KMS-11 (cell line): ENCODE measurements around the gene ACHE.

Experiments
- H2AFZ ChIP-seq: fragments of 200-600 bp; sonication (generic); 2 replicates; pipeline ENCODE4 v1.6.1; 2016; ENCODE audit warnings: antibody characterized with exemption, mixed run types, low read depth
- H3K27ac ChIP-seq: fragments of 200-600 bp; sonication (generic); 2 replicates; pipeline ENCODE4 v1.6.1; 2016; ENCODE audit warnings: mild to moderate bottlenecking, mixed run types
- H3K27me3 ChIP-seq: fragments of 200-600 bp; sonication (generic); 2 replicates; pipeline ENCODE4 v1.6.1; 2017; ENCODE audit warnings: mild to moderate bottlenecking, low read depth, mixed run types, moderate library complexity; ENCODE audit not compliant: insufficient read depth
- H3K36me3 ChIP-seq: fragments of 200-600 bp; sonication (generic); 2 replicates; pipeline ENCODE4 v1.6.1; 2017; ENCODE audit warnings: mild to moderate bottlenecking, mixed run types; ENCODE audit not compliant: insufficient read depth
- H3K4me1 ChIP-seq: fragments of 200-600 bp; sonication (generic); 2 replicates; pipeline ENCODE4 v1.6.1; 2016; ENCODE audit warnings: mild to moderate bottlenecking, low read depth, mixed run types; ENCODE audit not compliant: poor library complexity, severe bottlenecking
- H3K4me2 ChIP-seq: fragments of 200-600 bp; sonication (generic); 2 replicates; pipeline ENCODE4 v1.7.0; 2016; ENCODE audit warnings: mild to moderate bottlenecking, mixed run types
- H3K4me3 ChIP-seq: fragments of 200-600 bp; sonication (generic); IDR thresholded peaks from 2 replicates; pipeline ENCODE4 v1.6.1; 2017; ENCODE audit warnings: low read depth, low read length, mixed read lengths; ENCODE audit not compliant: insufficient read depth
- H3K79me2 ChIP-seq: fragments of 200-600 bp; sonication (generic); 2 replicates; pipeline ENCODE4 v1.6.1; 2016; ENCODE audit warnings: low read depth, mixed run types; ENCODE audit not compliant: insufficient read depth
- H3K9ac ChIP-seq: fragments of 200-600 bp; sonication (generic); 2 replicates; pipeline ENCODE4 v1.6.1; 2016; ENCODE audit warnings: mild to moderate bottlenecking, mixed run types
- H4K20me1 ChIP-seq: fragments of 200-600 bp; sonication (generic); 2 replicates; pipeline ENCODE4 v1.6.1; 2016; ENCODE audit warnings: mild to moderate bottlenecking, mixed run types; ENCODE audit not compliant: insufficient read depth
- CTCF ChIP-seq: fragments of 200-600 bp; sonication (generic); conservative IDR thresholded peaks from 2 replicates; pipeline ENCODE4 v1.6.1; 2017; ENCODE audit warnings: low read depth, mild to moderate bottlenecking, antibody characterized with exemption, low read length, moderate library complexity, mixed read lengths

ACHE gene

DNA sequence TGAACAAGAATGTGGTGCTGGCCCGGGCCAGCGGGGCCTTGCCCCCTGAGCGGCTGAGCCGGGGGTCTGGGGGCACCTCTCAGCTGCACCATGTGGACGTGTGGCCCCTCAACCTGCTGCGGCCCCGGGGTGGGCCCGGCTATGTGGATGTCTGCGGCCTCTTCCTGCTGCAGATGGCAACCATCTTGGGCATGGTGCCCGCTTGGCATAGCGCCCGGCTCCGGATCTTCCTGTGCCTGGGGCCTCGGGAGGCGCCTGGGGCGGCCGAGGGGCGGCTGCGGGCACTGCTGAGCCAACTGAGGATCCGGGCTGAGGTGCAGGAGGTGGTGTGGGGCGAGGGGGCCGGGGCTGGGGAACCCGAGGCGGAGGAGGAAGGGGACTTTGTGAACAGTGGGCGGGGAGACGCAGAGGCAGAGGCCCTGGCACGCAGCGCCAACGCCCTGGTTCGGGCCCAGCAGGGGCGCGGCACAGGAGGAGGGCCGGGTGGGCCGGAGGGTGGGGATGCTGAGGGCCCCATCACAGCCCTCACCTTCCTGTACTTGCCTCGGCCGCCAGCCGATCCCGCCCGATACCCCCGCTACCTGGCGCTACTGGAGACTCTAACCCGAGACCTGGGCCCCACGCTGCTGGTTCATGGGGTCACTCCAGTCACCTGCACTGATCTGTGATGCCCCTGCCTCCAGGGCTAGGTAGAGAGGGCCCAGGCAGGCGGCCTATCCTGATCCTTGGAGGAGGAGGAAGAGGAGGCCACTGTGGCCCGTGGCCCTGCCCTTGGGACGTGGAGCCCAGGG lies 29.6 kb downstream of the ACHE start:
- H3K9ac ChIP-seq, result no peak overlapping the region
- no peak for TF ChIP-seq CTCF
- H3K79me2 ChIP-seq, result no peaks in the 10 kb centered on the region
- no peaks in the 10 kb centered on the region for H3K4me1 ChIP-seq
- H3K27ac ChIP-seq, result no peak overlapping the region
- no peak overlapping the region for H3K4me2 ChIP-seq
- H3K4me3 ChIP-seq, result no peak overlapping the region
- no peak overlapping the region for H2AFZ ChIP-seq
- H4K20me1 ChIP-seq, result no peaks in the 10 kb centered on the region
- no peaks in the 10 kb centered on the region for H3K27me3 ChIP-seq
- no peaks in the 10 kb centered on the region for H3K36me3 ChIP-seq

DNA sequence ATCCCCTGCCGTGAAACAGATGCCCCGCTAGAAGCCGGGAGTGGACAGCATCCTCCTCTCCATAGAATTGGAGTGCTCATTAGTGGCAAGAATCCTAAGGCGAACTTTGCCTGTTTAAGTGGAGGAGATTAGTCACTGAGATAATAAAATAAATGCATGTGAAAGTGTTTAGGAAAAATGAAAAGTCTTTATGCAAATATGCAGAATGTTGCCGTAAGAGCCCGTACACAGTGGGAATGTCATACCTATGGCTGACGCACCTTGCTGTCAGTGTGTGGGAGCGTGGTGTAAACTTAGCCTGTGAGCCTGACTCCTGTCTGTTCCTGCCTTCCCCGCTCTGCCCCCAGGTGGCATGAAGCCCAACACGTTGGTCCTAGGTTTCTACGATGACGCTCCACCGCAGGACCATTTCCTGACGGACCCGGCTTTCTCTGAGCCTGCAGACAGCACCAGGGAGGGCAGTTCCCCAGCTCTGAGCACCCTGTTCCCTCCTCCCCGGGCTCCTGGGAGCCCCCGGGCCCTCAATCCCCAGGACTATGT lies 30.2 kb downstream of the ACHE start:
- Histone ChIP-seq H3K36me3 (no peaks in the 10 kb centered on the region), H3K4me1 (no peaks in the 10 kb centered on the region), H3K4me2 (no peak overlapping the region), H3K4me3 (no peak overlapping the region), H3K27me3 (no peaks in the 10 kb centered on the region), H2AFZ (no peak overlapping the region), H3K9ac (no peak overlapping the region), H3K79me2 (no peaks in the 10 kb centered on the region), H3K27ac (no peak overlapping the region), H4K20me1 (no peaks in the 10 kb centered on the region)
- no peak for TF ChIP-seq CTCF

- H3K4me3 ChIP-seq, result no peak overlapping the region
- no peak overlapping the region for H3K9ac ChIP-seq
- no peak overlapping the region for H2AFZ ChIP-seq
- no peaks in the 10 kb centered on the region for H3K36me3 ChIP-seq
- no peak overlapping the region for H3K4me2 ChIP-seq
- no peaks in the 10 kb centered on the region for H3K4me1 ChIP-seq
- H3K79me2 ChIP-seq, result no peaks in the 10 kb centered on the region
- H3K27me3 ChIP-seq, result no peaks in the 10 kb centered on the region
- H3K27ac ChIP-seq, result no peak overlapping the region
- no peak for TF ChIP-seq CTCF
- H4K20me1 ChIP-seq, result no peaks in the 10 kb centered on the region
Observed at GRCh38 chr7:100864263-100864845, 31.3 kb downstream of the ACHE start.

GRCh38 chr7:100863406-100863950 lies 32.2 kb downstream of the ACHE start:
- H3K27me3 ChIP-seq, result no peaks in the 10 kb centered on the region
- no peak overlapping the region for H3K4me2 ChIP-seq
- H3K36me3 ChIP-seq, result no peaks in the 10 kb centered on the region
- no peak overlapping the region for H3K27ac ChIP-seq
- no peaks in the 10 kb centered on the region for H3K79me2 ChIP-seq
- H2AFZ ChIP-seq, result no peak overlapping the region
- H3K9ac ChIP-seq, result no peak overlapping the region
- TF ChIP-seq CTCF, result no peak
- H3K4me1 ChIP-seq, result no peaks in the 10 kb centered on the region
- no peaks in the 10 kb centered on the region for H4K20me1 ChIP-seq
- H3K4me3 ChIP-seq, result no peak overlapping the region
